Neuronal stem cell (in vitro differentiated cells): Measurements from ENCODE around the gene P2RX6. TPM values are rescaled to one million over a fixed set of nuclear protein-coding genes. Genes with fewer than 3 reads are reported as not detected.

ENCODE experiments used
- small RNA-seq: library from polyadenylated mRNA; stranded (forward); fragments of <200 nt; extraction: miRNeasy Mini kit (QIAGEN cat#:217004); gene quantifications from one replicate; pipeline ENCODE3, GENCODE V24; 2013; ENCODE audit not compliant: insufficient read depth

Gene P2RX6

Small RNA genes lying within 50 kb of the gene (small RNA-seq; reads per million reads assigned to genes)
- not detected for gene MIR649
